ENCODE measurements around the gene RAB3C. TPM values are rescaled to one million over a fixed set of nuclear protein-coding genes. Genes with fewer than 3 reads are reported as not detected.

Gene RAB3C
- total and polyA plus RNA-seq, 2 experiments from 2014 or later: 15.0 to 30.6 TPM

- no peak for TF ChIP-seq ZNF331 (CRISPR knock-in tag; IDR thresholded peaks at IDR 0.05; ENCODE audit: low read depth)
- TF ChIP-seq, protein P1, sequence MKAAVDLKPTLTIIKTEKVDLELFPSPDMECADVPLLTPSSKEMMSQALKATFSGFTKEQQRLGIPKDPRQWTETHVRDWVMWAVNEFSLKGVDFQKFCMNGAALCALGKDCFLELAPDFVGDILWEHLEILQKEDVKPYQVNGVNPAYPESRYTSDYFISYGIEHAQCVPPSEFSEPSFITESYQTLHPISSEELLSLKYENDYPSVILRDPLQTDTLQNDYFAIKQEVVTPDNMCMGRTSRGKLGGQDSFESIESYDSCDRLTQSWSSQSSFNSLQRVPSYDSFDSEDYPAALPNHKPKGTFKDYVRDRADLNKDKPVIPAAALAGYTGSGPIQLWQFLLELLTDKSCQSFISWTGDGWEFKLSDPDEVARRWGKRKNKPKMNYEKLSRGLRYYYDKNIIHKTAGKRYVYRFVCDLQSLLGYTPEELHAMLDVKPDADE (IDR thresholded peaks at IDR 0.05): no peak
- TF ChIP-seq POLR2AphosphoS5 (IDR thresholded peaks at IDR 0.05; ENCODE audit: low read depth): no peak
- TF ChIP-seq EZH2 (IDR thresholded peaks at IDR 0.05; ENCODE audit: low read depth, unreplicated experiment): no peak
- TF ChIP-seq CREB1 (CRISPR knock-in tag; IDR thresholded peaks at IDR 0.05; ENCODE audit: low read depth): no peak
- TF ChIP-seq STAT1 (IDR thresholded peaks at IDR 0.05; ENCODE audit: unreplicated experiment): no peak
- TF ChIP-seq, protein P2, sequence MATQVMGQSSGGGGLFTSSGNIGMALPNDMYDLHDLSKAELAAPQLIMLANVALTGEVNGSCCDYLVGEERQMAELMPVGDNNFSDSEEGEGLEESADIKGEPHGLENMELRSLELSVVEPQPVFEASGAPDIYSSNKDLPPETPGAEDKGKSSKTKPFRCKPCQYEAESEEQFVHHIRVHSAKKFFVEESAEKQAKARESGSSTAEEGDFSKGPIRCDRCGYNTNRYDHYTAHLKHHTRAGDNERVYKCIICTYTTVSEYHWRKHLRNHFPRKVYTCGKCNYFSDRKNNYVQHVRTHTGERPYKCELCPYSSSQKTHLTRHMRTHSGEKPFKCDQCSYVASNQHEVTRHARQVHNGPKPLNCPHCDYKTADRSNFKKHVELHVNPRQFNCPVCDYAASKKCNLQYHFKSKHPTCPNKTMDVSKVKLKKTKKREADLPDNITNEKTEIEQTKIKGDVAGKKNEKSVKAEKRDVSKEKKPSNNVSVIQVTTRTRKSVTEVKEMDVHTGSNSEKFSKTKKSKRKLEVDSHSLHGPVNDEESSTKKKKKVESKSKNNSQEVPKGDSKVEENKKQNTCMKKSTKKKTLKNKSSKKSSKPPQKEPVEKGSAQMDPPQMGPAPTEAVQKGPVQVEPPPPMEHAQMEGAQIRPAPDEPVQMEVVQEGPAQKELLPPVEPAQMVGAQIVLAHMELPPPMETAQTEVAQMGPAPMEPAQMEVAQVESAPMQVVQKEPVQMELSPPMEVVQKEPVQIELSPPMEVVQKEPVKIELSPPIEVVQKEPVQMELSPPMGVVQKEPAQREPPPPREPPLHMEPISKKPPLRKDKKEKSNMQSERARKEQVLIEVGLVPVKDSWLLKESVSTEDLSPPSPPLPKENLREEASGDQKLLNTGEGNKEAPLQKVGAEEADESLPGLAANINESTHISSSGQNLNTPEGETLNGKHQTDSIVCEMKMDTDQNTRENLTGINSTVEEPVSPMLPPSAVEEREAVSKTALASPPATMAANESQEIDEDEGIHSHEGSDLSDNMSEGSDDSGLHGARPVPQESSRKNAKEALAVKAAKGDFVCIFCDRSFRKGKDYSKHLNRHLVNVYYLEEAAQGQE (IDR thresholded peaks at IDR 0.05; ENCODE audit: unreplicated experiment): no peak
These were observed 261.5 kb downstream of the RAB3C start (continued) for GRCh38 chr5:58844395-58844794.

DNA sequence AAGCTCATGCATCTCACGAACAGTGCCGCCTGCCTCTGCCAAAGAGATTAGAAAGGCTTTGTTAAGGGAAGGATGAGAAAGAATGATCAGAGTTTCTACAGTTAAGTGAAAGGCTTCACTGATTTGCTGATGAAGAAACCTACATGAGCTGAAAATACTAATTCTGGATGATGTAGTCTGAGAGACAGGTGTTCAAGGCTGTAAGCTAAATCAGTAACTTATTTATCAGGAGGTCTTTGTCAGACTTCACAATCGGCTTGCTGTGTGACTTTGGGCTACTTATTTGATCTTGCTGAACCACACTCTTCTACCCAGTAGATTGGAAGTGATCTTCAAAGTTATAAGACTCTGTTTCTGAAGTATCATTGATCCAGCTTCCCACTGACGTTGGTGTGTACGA, 264.2 kb downstream of the RAB3C start:
- H3K27me3 ChIP-seq (ENCODE audit: insufficient read depth): no peaks in the 10 kb centered on the region
- no peak for DNase-seq (ENCODE audit: low spot score)
- no peak overlapping the region for H3K4me2 ChIP-seq
- H3K27me3 Mint-ChIP-seq (ENCODE audit: insufficient read depth, low read depth, poor library complexity): no peaks in the 10 kb centered on the region
- H3K27ac ChIP-seq (ENCODE audit: low read depth): no peak overlapping the region
- H3K36me3 ChIP-seq (ENCODE audit: insufficient read depth): no peaks in the 10 kb centered on the region
- H3K4me1 Mint-ChIP-seq: peaks cover 11% of the 10 kb centered on the region; the same call in 2 of the 3 replicates
- H3K4me1 ChIP-seq (ENCODE audit: insufficient read depth): no peaks in the 10 kb centered on the region
- no peak overlapping the region for H2AFZ ChIP-seq
- H4K20me1 ChIP-seq (replicated peaks; ENCODE audit: insufficient read depth): no peaks in the 10 kb centered on the region
- no peak overlapping the region for H3K4me3 Mint-ChIP-seq
- H3K4me3 ChIP-seq: no peak overlapping the region
- H3F3A ChIP-seq (replicated peaks; ENCODE audit: low read depth): no peaks in the 10 kb centered on the region
- no peaks in the 10 kb centered on the region for H3K79me2 ChIP-seq (replicated peaks; ENCODE audit: insufficient read depth)
- no peaks in the 10 kb centered on the region for H3K9me3 Mint-ChIP-seq
- H3K36me3 Mint-ChIP-seq (ENCODE audit: low read depth): no peaks in the 10 kb centered on the region
- no peaks in the 10 kb centered on the region for H3K9me2 ChIP-seq (ENCODE audit: insufficient read depth)
- no peak for ATAC-seq
- no peak overlapping the region for H3K27ac Mint-ChIP-seq
- TF ChIP-seq ZNF331 (CRISPR knock-in tag; IDR thresholded peaks at IDR 0.05; ENCODE audit: low read depth) (no peak), JUNB (IDR thresholded peaks at IDR 0.05; ENCODE audit: unreplicated experiment) (no peak), EZH2phosphoT487 (IDR thresholded peaks at IDR 0.05; ENCODE audit: unreplicated experiment) (no peak), STAT1 (IDR thresholded peaks at IDR 0.05; ENCODE audit: unreplicated experiment) (no peak), ZNF462 (CRISPR knock-in tag; IDR thresholded peaks at IDR 0.05) (no peak)
- TF ChIP-seq, protein P1 (IDR thresholded peaks at IDR 0.05): no peak
- TF ChIP-seq, protein P3, sequence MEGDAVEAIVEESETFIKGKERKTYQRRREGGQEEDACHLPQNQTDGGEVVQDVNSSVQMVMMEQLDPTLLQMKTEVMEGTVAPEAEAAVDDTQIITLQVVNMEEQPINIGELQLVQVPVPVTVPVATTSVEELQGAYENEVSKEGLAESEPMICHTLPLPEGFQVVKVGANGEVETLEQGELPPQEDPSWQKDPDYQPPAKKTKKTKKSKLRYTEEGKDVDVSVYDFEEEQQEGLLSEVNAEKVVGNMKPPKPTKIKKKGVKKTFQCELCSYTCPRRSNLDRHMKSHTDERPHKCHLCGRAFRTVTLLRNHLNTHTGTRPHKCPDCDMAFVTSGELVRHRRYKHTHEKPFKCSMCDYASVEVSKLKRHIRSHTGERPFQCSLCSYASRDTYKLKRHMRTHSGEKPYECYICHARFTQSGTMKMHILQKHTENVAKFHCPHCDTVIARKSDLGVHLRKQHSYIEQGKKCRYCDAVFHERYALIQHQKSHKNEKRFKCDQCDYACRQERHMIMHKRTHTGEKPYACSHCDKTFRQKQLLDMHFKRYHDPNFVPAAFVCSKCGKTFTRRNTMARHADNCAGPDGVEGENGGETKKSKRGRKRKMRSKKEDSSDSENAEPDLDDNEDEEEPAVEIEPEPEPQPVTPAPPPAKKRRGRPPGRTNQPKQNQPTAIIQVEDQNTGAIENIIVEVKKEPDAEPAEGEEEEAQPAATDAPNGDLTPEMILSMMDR (conservative IDR thresholded peaks at IDR 0.05; ENCODE audit: low read depth in 2 of 2): no peak
